ENCODE results near the gene EEFSEC.

DNA sequence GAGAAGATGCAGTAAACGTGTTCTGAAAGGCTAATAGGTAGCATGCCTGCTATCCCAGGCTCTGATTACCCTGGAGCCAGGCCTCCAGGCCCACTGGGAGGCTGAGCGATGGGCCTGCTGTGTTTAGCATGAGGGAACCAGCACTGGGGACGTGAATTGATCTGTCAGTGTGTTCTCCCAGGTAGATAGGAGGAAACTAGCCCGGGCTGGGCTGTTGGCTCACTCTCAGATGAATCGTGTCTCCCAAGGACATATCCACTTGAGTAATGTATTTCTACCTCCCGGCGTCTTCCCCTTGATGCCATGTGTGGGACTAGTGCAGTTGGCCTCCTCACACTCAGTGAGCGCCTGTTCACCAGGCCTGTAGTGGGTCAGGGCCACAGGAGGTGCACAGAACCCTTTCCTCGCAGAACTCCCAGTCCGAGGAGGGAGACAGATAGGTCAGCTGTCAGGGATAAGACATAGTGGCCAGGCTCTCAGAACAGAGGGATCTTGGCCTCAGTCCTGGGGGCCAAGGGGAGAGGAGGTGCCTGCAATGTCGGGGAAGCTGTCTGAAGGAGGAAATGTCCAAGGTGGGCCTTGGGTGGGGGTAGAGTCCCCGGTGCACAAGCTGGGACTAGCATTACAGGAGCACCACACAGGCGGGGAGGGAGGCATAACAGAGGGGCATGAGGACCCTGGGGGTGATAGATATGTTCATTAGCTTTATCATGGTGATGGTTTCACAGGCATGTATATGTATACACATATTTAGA lies 201.7 kb downstream of the EEFSEC start:
- TF ChIP-seq, protein P1, sequence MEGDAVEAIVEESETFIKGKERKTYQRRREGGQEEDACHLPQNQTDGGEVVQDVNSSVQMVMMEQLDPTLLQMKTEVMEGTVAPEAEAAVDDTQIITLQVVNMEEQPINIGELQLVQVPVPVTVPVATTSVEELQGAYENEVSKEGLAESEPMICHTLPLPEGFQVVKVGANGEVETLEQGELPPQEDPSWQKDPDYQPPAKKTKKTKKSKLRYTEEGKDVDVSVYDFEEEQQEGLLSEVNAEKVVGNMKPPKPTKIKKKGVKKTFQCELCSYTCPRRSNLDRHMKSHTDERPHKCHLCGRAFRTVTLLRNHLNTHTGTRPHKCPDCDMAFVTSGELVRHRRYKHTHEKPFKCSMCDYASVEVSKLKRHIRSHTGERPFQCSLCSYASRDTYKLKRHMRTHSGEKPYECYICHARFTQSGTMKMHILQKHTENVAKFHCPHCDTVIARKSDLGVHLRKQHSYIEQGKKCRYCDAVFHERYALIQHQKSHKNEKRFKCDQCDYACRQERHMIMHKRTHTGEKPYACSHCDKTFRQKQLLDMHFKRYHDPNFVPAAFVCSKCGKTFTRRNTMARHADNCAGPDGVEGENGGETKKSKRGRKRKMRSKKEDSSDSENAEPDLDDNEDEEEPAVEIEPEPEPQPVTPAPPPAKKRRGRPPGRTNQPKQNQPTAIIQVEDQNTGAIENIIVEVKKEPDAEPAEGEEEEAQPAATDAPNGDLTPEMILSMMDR (conservative IDR thresholded peaks at IDR 0.05), result no peak
- no peak for TF ChIP-seq EZH2 (IDR thresholded peaks at IDR 0.05; ENCODE audit: low read depth)
